Gastrocnemius medialis (tissue), 4 donors: ENCODE data around the gene GUK1.

Experiments used
- CTCF ChIP-seq, 5 experiments: fragments of 450-650 bp in 3 of 5; fragments of 200-600 bp in 2 of 5; sonication (generic) in 2 of 5; IDR thresholded peaks in 4 of 5; conservative IDR thresholded peaks in 1 of 5; 1 replicate in 4 of 5; 2 replicates in 1 of 5; pipeline ENCODE4 v1.5.1; 2016 to 2019; ENCODE audit warnings: antibody characterized with exemption in 5 of 5, mild to moderate bottlenecking in 3 of 5, moderate library complexity in 3 of 5
- POLR2A ChIP-seq, 2 donors: fragments of 450-650 bp; IDR thresholded peaks; one replicate each; pipeline ENCODE4 v1.6.1; 2017; ENCODE audit warnings: antibody characterized with exemption in 2 of 2, mild to moderate bottlenecking in 2 of 2, moderate library complexity in 2 of 2

DNA sequence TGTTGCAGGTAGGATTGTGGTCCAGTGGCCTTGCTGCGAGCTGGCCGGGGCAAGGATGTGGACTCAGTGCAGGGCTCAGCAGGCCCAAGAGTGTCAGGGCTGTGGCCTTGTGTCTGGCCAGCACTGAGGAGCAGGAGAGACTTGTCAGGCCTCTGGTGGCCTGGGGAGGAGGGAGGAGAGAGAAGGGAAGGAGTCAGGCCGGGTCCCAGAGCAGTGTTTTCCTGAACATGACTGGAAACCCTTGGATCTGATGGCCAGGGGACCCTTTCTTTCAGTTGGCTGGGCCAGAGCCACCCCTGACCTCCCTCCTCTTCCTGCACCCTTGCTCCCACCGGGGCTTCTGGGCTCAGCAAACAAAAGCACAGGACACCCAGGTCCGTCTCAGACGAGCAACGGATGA, 30.6 kb downstream of the GUK1 start:
- TF ChIP-seq CTCF (IDR thresholded peaks at IDR 0.05 in 4 of 5, conservative IDR thresholded peaks at IDR 0.05 in 1 of 5) (no peak), POLR2A (IDR thresholded peaks at IDR 0.05) (no peak)
